Liver (tissue), 9 donors: ENCODE data around the gene PDGFB. TPM values are rescaled to one million over a fixed set of nuclear protein-coding genes. Genes with fewer than 3 reads are reported as not detected.

Source experiments
- DNase-seq: peaks from one replicate; pipeline ENCODE4 v3.0.0-alpha.2; 2017; ENCODE audit warnings: low spot score
- H3K27ac ChIP-seq, 2 donors: one replicate each; pipeline ENCODE4 v1.7.0; 2013; ENCODE audit warnings: inconsistent platforms in 2 of 2, low read length in 2 of 2, control low read depth in 1 of 2, low read depth in 1 of 2, mild to moderate bottlenecking in 1 of 2
- H3K27me3 ChIP-seq, 4 donors: one replicate each; pipeline versions ENCODE4 v1.6.1 to v1.7.0; 2013; ENCODE audit warnings: low read length in 3 of 4, inconsistent platforms in 1 of 4, mild to moderate bottlenecking in 1 of 4, moderate library complexity in 1 of 4; ENCODE audit not compliant: control insufficient read depth in 4 of 4, insufficient read depth in 4 of 4
- H3K36me3 ChIP-seq, 4 donors: one replicate each; pipeline versions ENCODE4 v1.6.1 to v1.7.0; 2013; ENCODE audit warnings: low read length in 3 of 4, mild to moderate bottlenecking in 3 of 4, low read depth in 1 of 4, moderate library complexity in 1 of 4; ENCODE audit not compliant: control insufficient read depth in 4 of 4, insufficient read depth in 3 of 4
- H3K4me1 ChIP-seq, 4 donors: one replicate each; pipeline versions ENCODE4 v1.6.1 to v1.7.0; 2013; ENCODE audit warnings: low read length in 3 of 4, mild to moderate bottlenecking in 3 of 4, moderate library complexity in 1 of 4; ENCODE audit not compliant: control insufficient read depth in 4 of 4, insufficient read depth in 4 of 4
- H3K4me3 ChIP-seq, 3 donors: one replicate each; pipeline versions ENCODE4 v1.6.1 to v1.7.0; 2013; ENCODE audit warnings: low read length in 3 of 3, control low read depth in 1 of 3, low read depth in 1 of 3, mild to moderate bottlenecking in 1 of 3
- H3K9ac ChIP-seq, 2 donors: one replicate each; pipeline ENCODE4 v1.7.0; 2013; ENCODE audit warnings: low read length in 2 of 2, mild to moderate bottlenecking in 2 of 2, moderate library complexity in 2 of 2, control low read depth in 1 of 2, low read depth in 1 of 2
- H3K9me3 ChIP-seq, 4 donors: one replicate each; pipeline versions ENCODE4 v1.6.1 to v1.7.0; 2013; ENCODE audit warnings: low read length in 3 of 4; ENCODE audit not compliant: control insufficient read depth in 4 of 4
- ATF3 ChIP-seq: IDR thresholded peaks from 2 replicates; pipeline ENCODE4 v1.6.1; 2016; ENCODE audit warnings: antibody characterized with exemption
- EGR1 ChIP-seq, 2 donors: IDR thresholded peaks; 2 replicates each; pipeline ENCODE4 v1.6.1; 2016 to 2018; ENCODE audit warnings: antibody characterized with exemption in 2 of 2, low read depth in 2 of 2
- FOXA1 ChIP-seq: IDR thresholded peaks from 2 replicates; pipeline ENCODE4 v1.6.1; 2016; ENCODE audit warnings: antibody characterized with exemption
- FOXA2 ChIP-seq: IDR thresholded peaks from 2 replicates; pipeline ENCODE4 v1.6.1; 2016; ENCODE audit warnings: antibody characterized with exemption
- GABPA ChIP-seq, 2 donors: IDR thresholded peaks in 1 of 2; conservative IDR thresholded peaks in 1 of 2; 2 replicates each; pipeline ENCODE4 v1.6.1; 2016; ENCODE audit warnings: antibody characterized with exemption in 2 of 2, mild to moderate bottlenecking in 1 of 2, moderate library complexity in 1 of 2
- HNF4A ChIP-seq, 2 donors: conservative IDR thresholded peaks; 2 replicates each; pipeline ENCODE4 v1.6.1; 2016; ENCODE audit warnings: antibody characterized with exemption in 2 of 2, mild to moderate bottlenecking in 2 of 2
- HNF4G ChIP-seq: IDR thresholded peaks from 2 replicates; pipeline ENCODE4 v1.6.1; 2016; ENCODE audit warnings: antibody characterized with exemption
- JUND ChIP-seq, 2 donors: IDR thresholded peaks; 2 replicates each; pipeline ENCODE4 v1.6.1; 2016; ENCODE audit warnings: antibody characterized with exemption in 2 of 2
- MAX ChIP-seq: IDR thresholded peaks from 2 replicates; pipeline ENCODE4 v1.6.1; 2016; ENCODE audit warnings: antibody characterized with exemption
- NR2F2 ChIP-seq: IDR thresholded peaks from 2 replicates; pipeline ENCODE4 v1.6.1; 2016; ENCODE audit warnings: antibody characterized with exemption
- RAD21 ChIP-seq, 2 donors: IDR thresholded peaks; 2 replicates each; pipeline ENCODE4 v1.6.1; 2016; ENCODE audit warnings: antibody characterized with exemption in 2 of 2, mild to moderate bottlenecking in 2 of 2
- REST ChIP-seq: IDR thresholded peaks from 2 replicates; pipeline ENCODE4 v1.6.1; 2016; ENCODE audit warnings: antibody characterized with exemption, mild to moderate bottlenecking
- RXRA ChIP-seq, 2 donors: IDR thresholded peaks; 2 replicates each; pipeline ENCODE4 v1.6.1; 2017 to 2018; ENCODE audit warnings: antibody characterized with exemption in 2 of 2, mild to moderate bottlenecking in 1 of 2
- SP1 ChIP-seq: IDR thresholded peaks from 2 replicates; pipeline ENCODE4 v1.6.1; 2018; ENCODE audit warnings: antibody characterized with exemption, mild to moderate bottlenecking
- TAF1 ChIP-seq: conservative IDR thresholded peaks from 2 replicates; pipeline ENCODE4 v1.6.1; 2016; ENCODE audit warnings: antibody characterized with exemption, mild to moderate bottlenecking
- YY1 ChIP-seq: IDR thresholded peaks from 2 replicates; pipeline ENCODE4 v1.6.1; 2016; ENCODE audit warnings: antibody characterized with exemption, mild to moderate bottlenecking
- ZBTB33 ChIP-seq: IDR thresholded peaks from 2 replicates; pipeline ENCODE4 v1.6.1; 2016; ENCODE audit warnings: antibody characterized with exemption
- WGBS: extraction: QIAGEN DNeasy Blood & Tissue Kit; methylation state at CpG from one replicate; pipeline ENCODE4 v1.1.7; 2013; 5-methylcytosine and 5-hydroxymethylcytosine counted together
- polyA plus RNA-seq, 2 donors: library from polyadenylated mRNA; stranded (reverse) in 1 of 2; unstranded in 1 of 2; fragments of 200-250 nt in 1 of 2; fragments of >200 nt in 1 of 2; fragmentation: Nextera tagmentation in 1 of 2; extraction: Ambion mirVana in 1 of 2; gene quantifications; one replicate each; pipeline versions ENCODE4 v1.2.1 to v1.2.3, GENCODE V29; 2013 to 2015
- total RNA-seq, 2 donors: library from RNA; depleted of rRNA; stranded (reverse); fragments of >200 nt; gene quantifications; one replicate each; pipeline ENCODE4 v1.2.3, GENCODE V29; 2014
- donor health status: healthy.
- donor health status: healthy.
- donor health status: healthy.
- donor health status: healthy.
- donor health status: healthy.

PDGFB gene
- total and polyA plus RNA-seq, 4 donors = 0.25 to 4.5 (median 1.7) TPM

- no peak for TF ChIP-seq HNF4A (conservative IDR thresholded peaks at IDR 0.05)
- TF ChIP-seq ZBTB33 = no peak
- TF ChIP-seq YY1 = no peak
- no peak for TF ChIP-seq TAF1
- TF ChIP-seq ATF3 = no peak
- TF ChIP-seq FOXA2 = no peak
- no peak for TF ChIP-seq SP1
- TF ChIP-seq MAX = no peak
- TF ChIP-seq EGR1 (IDR thresholded peaks at IDR 0.05; ENCODE audit: low read depth in 2 of 2) = no peak
Observed at GRCh38 chr22:39281126-39281525, 36.3 kb upstream of the PDGFB start (continued).

GRCh38 chr22:39280250-39280649 lies 35.5 kb upstream of the PDGFB start:
- H3K27me3 ChIP-seq = no peaks in the 10 kb centered on the region
- DNase-seq = no peak
- peaks cover 0 to 10% (median 7%) of the 10 kb centered on the region in 4 donors for H3K4me1 ChIP-seq
- 92% methylated on average over 7 of the region's 7 CpGs for WGBS
- no peak overlapping the region for H3K4me3 ChIP-seq
- no peaks in the 10 kb centered on the region for H3K36me3 ChIP-seq
- H3K27ac ChIP-seq = no peak overlapping the region
- no peak overlapping the region for H3K9ac ChIP-seq
- TF ChIP-seq SP1 = no peak
- no peak for TF ChIP-seq HNF4G
- no peak for TF ChIP-seq RAD21 (IDR thresholded peaks at IDR 0.05)
- no peak for TF ChIP-seq ZBTB33
- no peak for TF ChIP-seq YY1
- TF ChIP-seq NR2F2 = no peak
- TF ChIP-seq JUND (IDR thresholded peaks at IDR 0.05) = no peak
- no peak for TF ChIP-seq RXRA (IDR thresholded peaks at IDR 0.05)
- no peak for TF ChIP-seq MAX
- peaks cover 0 to 6% (median 2%) of the 10 kb centered on the region in 4 donors for H3K9me3 ChIP-seq

- Histone ChIP-seq H3K9me3 (no peaks in the 10 kb centered on the region), H3K4me1 (peaks cover 0 to 10% (median 7%) of the 10 kb centered on the region in 4 donors), H3K9ac (no peak overlapping the region), H3K4me3 (no peak overlapping the region), H3K27me3 (no peaks in the 10 kb centered on the region), H3K36me3 (no peaks in the 10 kb centered on the region), H3K27ac (no peak overlapping the region)
- WGBS = 77% methylated on average over 23 of the region's 23 CpGs
- DNase-seq = no peak
- TF ChIP-seq SP1 (no peak), YY1 (no peak), EGR1 (IDR thresholded peaks at IDR 0.05; ENCODE audit: low read depth in 2 of 2) (no peak), HNF4A (conservative IDR thresholded peaks at IDR 0.05) (no peak), GABPA (IDR thresholded peaks at IDR 0.05 in 1 of 2, conservative IDR thresholded peaks at IDR 0.05 in 1 of 2) (no peak), NR2F2 (no peak), REST (no peak), FOXA2 (no peak), FOXA1 (no peak), ATF3 (no peak)
Observed at GRCh38 chr22:39279170-39279850, 34.5 kb upstream of the PDGFB start.
